Skin of body (tissue), 2 donors: ENCODE results near the gene TSPAN5. TPM values are rescaled to one million over a fixed set of nuclear protein-coding genes. Genes with fewer than 3 reads are reported as not detected.

Experiments used
- DNase-seq: peaks from one replicate; lab custom pipeline; 2025; lab: John Stamatoyannopoulos, UW
- total RNA-seq: library from RNA; depleted of rRNA; stranded (reverse); fragments of >200 nt; gene quantifications from one replicate; pipeline ENCODE4 v1.2.3, GENCODE V29; 2014

TSPAN5 gene
- total RNA-seq, 1 donor from 2014 or later, result 18.3 TPM

- no peak for DNase-seq
Observed at GRCh38 chr4:98646422-98646821, 12.0 kb downstream of the TSPAN5 start.

- DNase-seq, result no peak
Observed at GRCh38 chr4:98645527-98645926, 12.9 kb downstream of the TSPAN5 start.

- DNase-seq, result no peak
Observed at GRCh38 chr4:98643755-98644154, 14.7 kb downstream of the TSPAN5 start.

- DNase-seq, result no peak
Observed at GRCh38 chr4:98642991-98643426, 15.4 kb downstream of the TSPAN5 start.

- DNase-seq, result no peak
Observed at GRCh38 chr4:98641906-98642668, 16.3 kb downstream of the TSPAN5 start.

GRCh38 chr4:98641376-98641775 is 17.0 kb downstream of the TSPAN5 start:
- DNase-seq, result peak; percentile 46

- DNase-seq, result no peak
Observed at GRCh38 chr4:98639523-98639922, 18.9 kb downstream of the TSPAN5 start.

- DNase-seq, result no peak
Observed at GRCh38 chr4:98639108-98639507, 19.3 kb downstream of the TSPAN5 start.

- no peak for DNase-seq
Observed at GRCh38 chr4:98638661-98639060, 19.8 kb downstream of the TSPAN5 start.

- DNase-seq, result no peak
Observed at GRCh38 chr4:98634061-98634460, 24.4 kb downstream of the TSPAN5 start.

GRCh38 chr4:98633159-98633558 is 25.3 kb downstream of the TSPAN5 start:
- DNase-seq, result no peak

- DNase-seq, result no peak
Observed at GRCh38 chr4:98632258-98632657, 26.2 kb downstream of the TSPAN5 start.

- no peak for DNase-seq
Observed at GRCh38 chr4:98631506-98631905, 26.9 kb downstream of the TSPAN5 start.

- DNase-seq, result no peak
Observed at GRCh38 chr4:98630737-98631454, 27.5 kb downstream of the TSPAN5 start.

- DNase-seq, result peak; percentile 91
Observed at GRCh38 chr4:98627531-98628257, 30.7 kb downstream of the TSPAN5 start.

- no peak for DNase-seq
Observed at GRCh38 chr4:98626350-98626749, 32.1 kb downstream of the TSPAN5 start.

- DNase-seq, result no peak
Observed at GRCh38 chr4:98625920-98626319, 32.5 kb downstream of the TSPAN5 start.

GRCh38 chr4:98625399-98625798 is 33.0 kb downstream of the TSPAN5 start:
- DNase-seq, result no peak

GRCh38 chr4:98624642-98625041 is 33.8 kb downstream of the TSPAN5 start:
- DNase-seq, result no peak

GRCh38 chr4:98624144-98624543 is 34.3 kb downstream of the TSPAN5 start:
- no peak for DNase-seq

GRCh38 chr4:98623126-98623802 is 35.1 kb downstream of the TSPAN5 start:
- no peak for DNase-seq
